OCI-LY3 (cell line): ENCODE data around the gene KCNMA1.

ENCODE experiments used
- EZH2phosphoT487 ChIP-seq: fragments of 200-600 bp; shearing (Covaris generic); IDR thresholded peaks from 2 replicates; pipeline ENCODE4 v1.6.1; 2018; ENCODE audit warnings: antibody characterized with exemption, mixed run types, low read depth
- TF ChIP-seq, protein P1 (sequence below): fragments of 200-600, 300-600 bp; sonication (generic); IDR thresholded peaks from 2 replicates; pipeline ENCODE4 v1.5.1; 2014; ENCODE audit warnings: antibody characterized with exemption, low read length, low read depth

- TF ChIP-seq, protein P1, sequence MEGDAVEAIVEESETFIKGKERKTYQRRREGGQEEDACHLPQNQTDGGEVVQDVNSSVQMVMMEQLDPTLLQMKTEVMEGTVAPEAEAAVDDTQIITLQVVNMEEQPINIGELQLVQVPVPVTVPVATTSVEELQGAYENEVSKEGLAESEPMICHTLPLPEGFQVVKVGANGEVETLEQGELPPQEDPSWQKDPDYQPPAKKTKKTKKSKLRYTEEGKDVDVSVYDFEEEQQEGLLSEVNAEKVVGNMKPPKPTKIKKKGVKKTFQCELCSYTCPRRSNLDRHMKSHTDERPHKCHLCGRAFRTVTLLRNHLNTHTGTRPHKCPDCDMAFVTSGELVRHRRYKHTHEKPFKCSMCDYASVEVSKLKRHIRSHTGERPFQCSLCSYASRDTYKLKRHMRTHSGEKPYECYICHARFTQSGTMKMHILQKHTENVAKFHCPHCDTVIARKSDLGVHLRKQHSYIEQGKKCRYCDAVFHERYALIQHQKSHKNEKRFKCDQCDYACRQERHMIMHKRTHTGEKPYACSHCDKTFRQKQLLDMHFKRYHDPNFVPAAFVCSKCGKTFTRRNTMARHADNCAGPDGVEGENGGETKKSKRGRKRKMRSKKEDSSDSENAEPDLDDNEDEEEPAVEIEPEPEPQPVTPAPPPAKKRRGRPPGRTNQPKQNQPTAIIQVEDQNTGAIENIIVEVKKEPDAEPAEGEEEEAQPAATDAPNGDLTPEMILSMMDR, result no peak
- no peak for TF ChIP-seq EZH2phosphoT487
Observed at GRCh38 chr10:77576444-77577032, 61.1 kb downstream of the KCNMA1 start.
